Gastroesophageal sphincter (tissue), 4 donors: ENCODE data around the gene DUSP3. TPM values are rescaled to one million over a fixed set of nuclear protein-coding genes. Genes with fewer than 3 reads are reported as not detected.

Experiments
- ATAC-seq: fragments of 150-250 bp; one replicate; pipeline ENCODE4 v1.9.1; 2016; ENCODE audit warnings: mild to moderate bottlenecking, moderate library complexity
- H3K27ac ChIP-seq, 4 donors: fragments of 200-600 bp; sonication (generic) in 3 of 4; 1 replicate in 3 of 4; 2 replicates in 1 of 4; pipeline ENCODE4 v1.5.1; 2016 to 2019
- H3K27me3 ChIP-seq: fragments of 200-600 bp; sonication (generic); one replicate; pipeline ENCODE4 v1.5.1; 2019
- H3K36me3 ChIP-seq, 2 donors: fragments of 200-600 bp; sonication (generic); one replicate each; pipeline ENCODE4 v1.5.1; 2019; ENCODE audit warnings: control low read depth in 1 of 2
- H3K4me1 ChIP-seq, 3 donors: fragments of 200-600 bp; sonication (generic); 1 replicate in 2 of 3; 2 replicates in 1 of 3; pipeline ENCODE4 v1.5.1; 2016 to 2019; ENCODE audit warnings: control low read depth in 2 of 3
- H3K4me3 ChIP-seq, 2 donors: fragments of 200-600 bp; sonication (generic); one replicate each; pipeline ENCODE4 v1.5.1; 2019; ENCODE audit warnings: mild to moderate bottlenecking in 1 of 2, moderate library complexity in 1 of 2
- H3K9me3 ChIP-seq, 3 donors: fragments of 200-600 bp; sonication (generic); one replicate each; pipeline ENCODE4 v1.5.1; 2017 to 2019; ENCODE audit warnings: control low read depth in 2 of 3
- EP300 ChIP-seq: sonication (generic); formaldehyde crosslinking; IDR thresholded peaks from one replicate; pipeline ENCODE4 v1.6.1; 2017; ENCODE audit warnings: antibody characterized with exemption, mild to moderate bottlenecking
- POLR2A ChIP-seq, 2 donors: fragments of 450-650 bp; IDR thresholded peaks; one replicate each; pipeline ENCODE4 v1.6.1; 2017; ENCODE audit warnings: antibody characterized with exemption in 2 of 2, mild to moderate bottlenecking in 2 of 2, moderate library complexity in 1 of 2
- POLR2AphosphoS5 ChIP-seq: sonication (generic); formaldehyde crosslinking; IDR thresholded peaks from one replicate; pipeline ENCODE4 v1.6.1; 2017; ENCODE audit warnings: antibody characterized with exemption
- WGBS, 2 donors: methylation state at CpG; one replicate each; pipeline ENCODE4 v1.1.5; 2018; ENCODE audit warnings: low coverage in 1 of 2; 5-methylcytosine and 5-hydroxymethylcytosine counted together
- total RNA-seq, 4 donors: library from RNA; depleted of rRNA; stranded (reverse); fragments of >200 nt; gene quantifications; one replicate each; pipeline ENCODE4 v1.1.0, GENCODE V29; 2016
- TF ChIP-seq, protein P1 (sequence below), 4 experiments: fragments of 200-600 bp in 2 of 4; fragments of 450-650 bp in 2 of 4; sonication (generic) in 1 of 4; IDR thresholded peaks; one replicate each; pipeline ENCODE4 v1.5.1; 2017 to 2019; ENCODE audit warnings: antibody characterized with exemption in 4 of 4, mild to moderate bottlenecking in 2 of 4, moderate library complexity in 2 of 4

Gene DUSP3
- total RNA-seq, 4 donors from 2014 or later: 127 to 228 (median 154) TPM

DNA sequence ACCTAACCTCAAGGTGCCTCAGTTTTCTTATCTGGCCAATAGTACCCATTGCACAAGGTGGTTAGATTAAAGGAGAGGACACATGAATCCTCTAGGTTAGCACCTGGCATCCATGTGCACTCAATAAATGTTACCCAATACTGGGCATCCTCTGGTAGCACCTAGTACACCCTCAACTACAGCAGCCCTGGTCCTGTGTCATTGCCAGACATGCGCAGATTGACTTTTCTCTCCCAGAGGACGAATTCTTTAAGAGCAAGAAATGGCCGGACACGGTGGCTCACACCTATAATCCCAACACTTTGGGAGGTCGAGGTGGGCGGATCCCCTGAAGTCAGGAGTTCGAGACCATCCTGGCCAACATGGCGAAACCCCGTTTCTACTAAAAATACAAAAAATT is 7.3 kb downstream of the DUSP3 start:
- H3K4me1 ChIP-seq: peaks cover 0 to 43% (median 11%) of the 10 kb centered on the region in 3 donors
- no peak overlapping the region for H3K27ac ChIP-seq
- H3K4me3 ChIP-seq: no peak overlapping the region
- 85% methylated on average over 4 of the region's 9 CpGs; no CpG with 5 or more reads in 1 of the 2 donors for WGBS, 2 donors
- no peak for ATAC-seq
- TF ChIP-seq EP300 (no peak), POLR2AphosphoS5 (no peak), POLR2A (IDR thresholded peaks at IDR 0.05) (no peak)
- TF ChIP-seq, protein P1, sequence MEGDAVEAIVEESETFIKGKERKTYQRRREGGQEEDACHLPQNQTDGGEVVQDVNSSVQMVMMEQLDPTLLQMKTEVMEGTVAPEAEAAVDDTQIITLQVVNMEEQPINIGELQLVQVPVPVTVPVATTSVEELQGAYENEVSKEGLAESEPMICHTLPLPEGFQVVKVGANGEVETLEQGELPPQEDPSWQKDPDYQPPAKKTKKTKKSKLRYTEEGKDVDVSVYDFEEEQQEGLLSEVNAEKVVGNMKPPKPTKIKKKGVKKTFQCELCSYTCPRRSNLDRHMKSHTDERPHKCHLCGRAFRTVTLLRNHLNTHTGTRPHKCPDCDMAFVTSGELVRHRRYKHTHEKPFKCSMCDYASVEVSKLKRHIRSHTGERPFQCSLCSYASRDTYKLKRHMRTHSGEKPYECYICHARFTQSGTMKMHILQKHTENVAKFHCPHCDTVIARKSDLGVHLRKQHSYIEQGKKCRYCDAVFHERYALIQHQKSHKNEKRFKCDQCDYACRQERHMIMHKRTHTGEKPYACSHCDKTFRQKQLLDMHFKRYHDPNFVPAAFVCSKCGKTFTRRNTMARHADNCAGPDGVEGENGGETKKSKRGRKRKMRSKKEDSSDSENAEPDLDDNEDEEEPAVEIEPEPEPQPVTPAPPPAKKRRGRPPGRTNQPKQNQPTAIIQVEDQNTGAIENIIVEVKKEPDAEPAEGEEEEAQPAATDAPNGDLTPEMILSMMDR (IDR thresholded peaks at IDR 0.05): no peak
- H3K27me3 ChIP-seq: no peaks in the 10 kb centered on the region
- peaks cover 0 to 93% of the 10 kb centered on the region in 2 donors for H3K36me3 ChIP-seq
- H3K9me3 ChIP-seq: no peaks in the 10 kb centered on the region

DNA sequence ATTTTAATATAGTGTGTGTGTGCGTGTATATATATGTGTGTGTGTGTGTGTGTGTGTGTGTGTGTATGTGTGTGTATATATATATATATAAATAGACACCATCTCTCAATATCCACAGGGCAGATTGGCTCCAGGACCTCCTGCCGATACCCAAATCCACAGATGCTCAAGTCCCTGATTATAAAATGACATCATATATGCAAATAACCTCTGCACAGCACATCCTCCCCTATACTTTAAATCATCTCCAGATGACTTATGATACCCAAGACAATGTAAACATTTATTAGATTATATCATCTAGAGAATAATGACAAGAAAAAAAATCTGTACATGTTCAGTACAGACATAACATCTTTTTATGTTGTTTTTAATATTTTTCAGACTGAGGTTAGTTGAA is 7.8 kb downstream of the DUSP3 start:
- Histone ChIP-seq H3K4me3 (no peak overlapping the region), H3K27ac (no peak overlapping the region), H3K27me3 (no peaks in the 10 kb centered on the region), H3K36me3 (peaks cover 0 to 91% of the 10 kb centered on the region in 2 donors), H3K9me3 (no peaks in the 10 kb centered on the region), H3K4me1 (peaks cover 0 to 40% (median 6%) of the 10 kb centered on the region in 3 donors)
- no peak for ATAC-seq
- TF ChIP-seq POLR2AphosphoS5 (no peak), EP300 (no peak), POLR2A (IDR thresholded peaks at IDR 0.05) (no peak)
- TF ChIP-seq, protein P1 (IDR thresholded peaks at IDR 0.05): no peak
- 84 to 100% methylated on average over 1 to 2 of the region's 2 CpGs for WGBS, 2 donors

GRCh38 chr17:43769859-43770258 is 8.9 kb downstream of the DUSP3 start:
- WGBS, 2 donors: 85 to 92% methylated on average over 5 to 6 of the region's 11 CpGs
- Histone ChIP-seq H3K4me1 (peaks cover 0 to 31% (median 3%) of the 10 kb centered on the region in 3 donors), H3K27ac (no peak overlapping the region), H3K9me3 (no peaks in the 10 kb centered on the region), H3K4me3 (no peak overlapping the region), H3K36me3 (peaks cover 0 to 89% of the 10 kb centered on the region in 2 donors), H3K27me3 (no peaks in the 10 kb centered on the region)
- ATAC-seq: no peak
- TF ChIP-seq POLR2AphosphoS5 (no peak), POLR2A (IDR thresholded peaks at IDR 0.05) (no peak), EP300 (no peak)
- TF ChIP-seq, protein P1 (IDR thresholded peaks at IDR 0.05): no peak

DNA sequence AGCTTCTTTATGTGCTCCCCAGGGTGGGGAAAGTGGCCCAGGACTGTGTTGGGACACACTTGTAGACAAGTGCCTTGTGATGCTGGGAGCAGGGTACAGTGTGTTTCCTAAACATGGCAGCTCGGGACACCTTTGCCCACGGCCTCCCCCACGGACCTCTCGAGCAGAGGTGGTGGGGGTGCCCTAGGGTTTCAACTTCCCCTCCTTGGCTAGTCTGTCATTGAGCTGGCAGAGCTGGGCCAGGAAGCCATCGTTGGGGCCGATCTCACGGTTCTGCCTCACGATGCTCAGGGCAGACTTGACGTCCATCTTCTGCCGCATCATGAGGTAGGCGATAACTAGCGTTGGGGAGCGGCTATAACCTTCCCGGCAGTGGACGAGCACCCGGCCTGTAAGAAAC is 9.4 kb downstream of the DUSP3 start:
- Histone ChIP-seq H3K9me3 (no peaks in the 10 kb centered on the region), H3K4me3 (no peak overlapping the region), H3K27ac (peak overlapping the region in 2 of 4 donors; percentile 26 to 43), H3K27me3 (no peaks in the 10 kb centered on the region), H3K36me3 (peaks cover 0 to 84% of the 10 kb centered on the region in 2 donors), H3K4me1 (peaks cover 0 to 31% (median 3%) of the 10 kb centered on the region in 3 donors)
- WGBS, 2 donors: 94% methylated on average over 3 of the region's 16 CpGs; no CpG with 5 or more reads in 1 of the 2 donors
- TF ChIP-seq POLR2AphosphoS5: no peak
- no peak for TF ChIP-seq EP300
- TF ChIP-seq POLR2A (IDR thresholded peaks at IDR 0.05): no peak
- TF ChIP-seq, protein P1 (IDR thresholded peaks at IDR 0.05): no peak
- ATAC-seq: no peak

DNA sequence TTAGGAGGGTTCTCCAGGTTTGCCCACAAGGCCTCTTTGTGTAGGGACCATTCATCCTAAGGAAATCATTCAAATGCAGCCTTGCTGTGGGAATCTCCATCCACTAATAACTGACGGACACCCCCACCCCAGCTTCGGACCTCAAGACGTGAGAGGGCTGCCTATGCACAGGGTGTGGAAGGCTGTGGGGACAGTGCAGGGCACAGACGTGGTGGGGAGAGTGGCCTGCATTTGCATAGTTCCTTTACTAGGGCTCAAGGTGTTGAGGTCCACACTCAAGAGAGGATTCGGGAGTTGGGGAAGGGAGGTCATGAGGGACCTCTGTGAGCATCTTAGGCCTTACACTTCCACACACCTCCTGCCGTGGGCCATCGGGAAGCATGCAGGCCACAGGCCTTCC is 9.8 kb downstream of the DUSP3 start:
- Histone ChIP-seq H3K9me3 (no peaks in the 10 kb centered on the region), H3K27ac (peak overlapping the region in 3 of 4 donors; percentile 19 to 43 (median 26)), H3K4me3 (no peak overlapping the region), H3K36me3 (peaks cover 0 to 80% of the 10 kb centered on the region in 2 donors), H3K4me1 (peaks cover 0 to 34% (median 3%) of the 10 kb centered on the region in 3 donors), H3K27me3 (no peaks in the 10 kb centered on the region)
- 76 to 90% methylated on average over 2 to 5 of the region's 7 CpGs for WGBS, 2 donors
- no peak for ATAC-seq
- TF ChIP-seq POLR2AphosphoS5 (no peak), POLR2A (IDR thresholded peaks at IDR 0.05) (no peak), EP300 (no peak)
- TF ChIP-seq, protein P1 (IDR thresholded peaks at IDR 0.05): no peak
